DOHH2 (cell line): Measurements from ENCODE around the gene LYSMD1.
"Not testable (repeated sequence)": the region's sequence is repeated elsewhere in the genome, so short reads cannot be mapped to it uniquely, and the experiment has no call there.

Experiments
- H3F3A ChIP-seq: fragments of 200-600 bp; sonication (generic), shearing (Covaris generic); 2 replicates; pipeline ENCODE4 v1.6.0; 2016; ENCODE audit warnings: antibody characterized with exemption, mild to moderate bottlenecking; ENCODE audit not compliant: control insufficient read depth, insufficient read depth
- H3K27ac ChIP-seq: fragments of 200-600 bp; sonication (generic); 2 replicates; pipeline ENCODE4 v1.5.1; 2014; ENCODE audit warnings: low read depth, mild to moderate bottlenecking, low read length, moderate library complexity
- H3K27me3 ChIP-seq: fragments of 200-600 bp; sonication (generic); 2 replicates; pipeline ENCODE4 v1.6.1; 2014; ENCODE audit warnings: mild to moderate bottlenecking, low read length, mixed read lengths; ENCODE audit not compliant: control insufficient read depth
- H3K36me3 ChIP-seq: fragments of 200-600 bp; sonication (generic); 2 replicates; pipeline ENCODE4 v1.6.1; 2014; ENCODE audit warnings: mild to moderate bottlenecking, low read length, moderate library complexity, mixed read lengths; ENCODE audit not compliant: control insufficient read depth
- H3K4me1 ChIP-seq: fragments of 200-600 bp; sonication (generic); 2 replicates; pipeline ENCODE4 v1.6.1; 2014; ENCODE audit warnings: mild to moderate bottlenecking, low read length, mixed read lengths; ENCODE audit not compliant: control insufficient read depth
- H3K4me2 ChIP-seq: fragments of 200-600 bp; sonication (generic); 2 replicates; pipeline ENCODE4 v1.6.0; 2014; ENCODE audit warnings: mild to moderate bottlenecking, low read length, moderate library complexity
- H3K4me3 ChIP-seq: fragments of 200-600 bp; sonication (generic); 2 replicates; pipeline ENCODE4 v1.5.1; 2014; ENCODE audit warnings: mild to moderate bottlenecking, low read length, mixed read lengths
- H3K79me2 ChIP-seq: fragments of 200-600 bp; sonication (generic); 2 replicates; pipeline ENCODE4 v1.6.1; 2014; ENCODE audit warnings: mild to moderate bottlenecking, low read length, mixed read lengths; ENCODE audit not compliant: control insufficient read depth
- H3K9me2 ChIP-seq: fragments of 200-600 bp; sonication (generic); replicated peaks from 2 replicates; pipeline ENCODE4 v1.6.1; 2014; ENCODE audit warnings: mild to moderate bottlenecking, low read length, mixed read lengths; ENCODE audit not compliant: control insufficient read depth
- H3K9me3 ChIP-seq: fragments of 200-600 bp; sonication (generic); 2 replicates; pipeline ENCODE4 v1.6.1; 2014; ENCODE audit warnings: antibody characterized with exemption, low read length, mixed read lengths; ENCODE audit not compliant: control insufficient read depth, insufficient read depth
- H4K20me1 ChIP-seq: fragments of 200-600 bp; sonication (generic); 2 replicates; pipeline ENCODE4 v1.6.0; 2014; ENCODE audit warnings: low read depth, mild to moderate bottlenecking, antibody characterized with exemption, low read length, moderate library complexity; ENCODE audit not compliant: control insufficient read depth, insufficient read depth
- CTCF ChIP-seq: fragments of 200-600 bp; sonication (generic); IDR thresholded peaks from one replicate; pipeline ENCODE4 v1.5.1; 2014; ENCODE audit warnings: antibody characterized with exemption, mild to moderate bottlenecking, low read depth, low read length; ENCODE audit not compliant: poor library complexity, severe bottlenecking
- EZH2phosphoT487 ChIP-seq: fragments of 200-600 bp; sonication (generic); IDR thresholded peaks from 2 replicates; pipeline ENCODE4 v1.6.1; 2017; ENCODE audit warnings: borderline replicate concordance, mild to moderate bottlenecking, antibody characterized with exemption, low read length, moderate library complexity, mixed read lengths

The LYSMD1 gene

GRCh38 chr1:151189637-151190445, 24.1 kb upstream of the LYSMD1 start, which contains the start of gene VPS72:
TSS of gene VPS72 (minus strand) at chr1:151190197. CDS start at chr1:151190121, 76 bp downstream.
- Histone ChIP-seq H3K79me2 (peaks cover 36% of the 10 kb centered on the region), H3K4me3 (peak within 1 kb of the TSS; percentile 91), H3K9me2 (no peaks in the 10 kb centered on the region), H3K4me1 (peaks cover 22% of the 10 kb centered on the region), H3K4me2 (peak within 1 kb of the TSS; percentile 96), H3K27ac (peak within 1 kb of the TSS; percentile 53), H3K9me3 (no peaks in the 10 kb centered on the region), H4K20me1 (no peaks in the 10 kb centered on the region), H3F3A (peaks cover 10% of the 10 kb centered on the region), H3K36me3 (peaks cover 15% of the 10 kb centered on the region), H3K27me3 (no peaks in the 10 kb centered on the region)
- TF ChIP-seq EZH2phosphoT487 (no peak), CTCF (no peak)

GRCh38 chr1:151188667-151189066, 23.0 kb upstream of the LYSMD1 start:
- Histone ChIP-seq H3K79me2 (peaks cover 36% of the 10 kb centered on the region), H3K36me3 (peaks cover 25% of the 10 kb centered on the region), H3K4me1 (peaks cover 22% of the 10 kb centered on the region), H3K4me2 (peak overlapping the region; percentile 96), H3K4me3 (peak overlapping the region; percentile 91)
- H3F3A ChIP-seq, H4K20me1 ChIP-seq, H3K9me2 ChIP-seq, H3K27ac ChIP-seq, H3K27me3 ChIP-seq, H3K9me3 ChIP-seq: not testable (repeated sequence)

GRCh38 chr1:151187205-151187604, 21.5 kb upstream of the LYSMD1 start:
- H3K4me1 ChIP-seq, result peaks cover 22% of the 10 kb centered on the region
- H3F3A ChIP-seq, result no peaks in the 10 kb centered on the region
- H3K27me3 ChIP-seq, result no peaks in the 10 kb centered on the region
- peaks cover 33% of the 10 kb centered on the region for H3K36me3 ChIP-seq
- H3K4me3 ChIP-seq, result no peak overlapping the region
- no peak overlapping the region for H3K4me2 ChIP-seq
- H3K27ac ChIP-seq, result no peak overlapping the region
- no peaks in the 10 kb centered on the region for H4K20me1 ChIP-seq
- no peaks in the 10 kb centered on the region for H3K9me3 ChIP-seq
- H3K79me2 ChIP-seq, result peaks cover 36% of the 10 kb centered on the region
- no peak for TF ChIP-seq CTCF
- no peak for TF ChIP-seq EZH2phosphoT487
- H3K9me2 ChIP-seq, result no peaks in the 10 kb centered on the region

- H3K36me3 ChIP-seq, result peaks cover 48% of the 10 kb centered on the region
- no peaks in the 10 kb centered on the region for H4K20me1 ChIP-seq
Measured at GRCh38 chr1:151184211-151184610, 18.5 kb upstream of the LYSMD1 start.

More at GRCh38 chr1:151184211-151184610, 18.5 kb upstream of the LYSMD1 start:
- Histone ChIP-seq H3K27ac (no peak overlapping the region), H3F3A (no peaks in the 10 kb centered on the region), H3K27me3 (no peaks in the 10 kb centered on the region), H3K9me2 (no peaks in the 10 kb centered on the region), H3K79me2 (peaks cover 29% of the 10 kb centered on the region), H3K4me3 (no peak overlapping the region), H3K4me2 (no peak overlapping the region), H3K9me3 (no peaks in the 10 kb centered on the region), H3K4me1 (peaks cover 14% of the 10 kb centered on the region)
- TF ChIP-seq CTCF, result no peak
- TF ChIP-seq EZH2phosphoT487, result no peak
